HL-60/S4 treated with phorbol 12-myristate 13-acetate at 8.2 ng/mL for 4 days and 3 days (cell line): ENCODE data around the gene TXNDC2.
"Not testable (repeated sequence)": the region's sequence is repeated elsewhere in the genome, so short reads cannot be mapped to it uniquely, and the experiment has no call there.

ENCODE experiments used
- in situ Hi-C: fragments of 300-500 bp; cut with MboI; formaldehyde crosslinking; loops from 2 replicates; pipeline ENCODE4 v1.15.0; 2022; ENCODE audit warnings: low sequenced_read_pairs

TXNDC2 gene

GRCh38 chr18:9885170-9886004 lies at the start of gene TXNDC2:
TXNDC2 (plus strand) TSS chr18:9885973; CDS start chr18:9886681, 708 bp downstream.
- in situ Hi-C loops = no loop called here

- in situ Hi-C loops = no loop called here
Measured at GRCh38 chr18:9838144-9838877, 47.5 kb upstream of the TXNDC2 start.

- in situ Hi-C loops = no loop called here
Measured at GRCh38 chr18:9839211-9839610, 46.6 kb upstream of the TXNDC2 start.

- in situ Hi-C loops = no loop called here
Measured at GRCh38 chr18:9839853-9840252, 45.9 kb upstream of the TXNDC2 start.

GRCh38 chr18:9841752-9842151 lies 44.0 kb upstream of the TXNDC2 start:
- in situ Hi-C loops = no loop called here

- in situ Hi-C loops = no loop called here
Measured at GRCh38 chr18:9842448-9842847, 43.3 kb upstream of the TXNDC2 start.

GRCh38 chr18:9845256-9845655 lies 40.5 kb upstream of the TXNDC2 start:
- in situ Hi-C loops = no loop called here

GRCh38 chr18:9846162-9846925 lies 39.4 kb upstream of the TXNDC2 start:
- in situ Hi-C loops = no loop called here

GRCh38 chr18:9848170-9848879 lies 37.4 kb upstream of the TXNDC2 start:
- in situ Hi-C loops = no loop called here

- in situ Hi-C loops = no loop called here
Measured at GRCh38 chr18:9849407-9850283, 36.1 kb upstream of the TXNDC2 start.

- in situ Hi-C loops = no loop called here
Measured at GRCh38 chr18:9850309-9850708, 35.5 kb upstream of the TXNDC2 start.

- in situ Hi-C loops = no loop called here
Measured at GRCh38 chr18:9851511-9851910, 34.3 kb upstream of the TXNDC2 start.

- in situ Hi-C loops = no loop called here
Measured at GRCh38 chr18:9852266-9853081, 33.3 kb upstream of the TXNDC2 start.

- in situ Hi-C loops = no loop called here
Measured at GRCh38 chr18:9854801-9855676, 30.7 kb upstream of the TXNDC2 start.

- in situ Hi-C loops = no loop called here
Measured at GRCh38 chr18:9855681-9856080, 30.1 kb upstream of the TXNDC2 start.

- in situ Hi-C loops = no loop called here
Measured at GRCh38 chr18:9856092-9856491, 29.7 kb upstream of the TXNDC2 start.

GRCh38 chr18:9857479-9857998 lies 28.2 kb upstream of the TXNDC2 start:
- in situ Hi-C loops = not testable (repeated sequence)

GRCh38 chr18:9858642-9859041 lies 27.1 kb upstream of the TXNDC2 start:
- in situ Hi-C loops = no loop called here
